ENCODE data around the gene SYNE2. TPM values are rescaled to one million over a fixed set of nuclear protein-coding genes. Genes with fewer than 3 reads are reported as not detected.

Gene SYNE2
- total and polyA plus RNA-seq, 2 donors (not counting 1 experiment from before 2014, with no cell fraction given), result 3.1 to 15.4 TPM

DNA sequence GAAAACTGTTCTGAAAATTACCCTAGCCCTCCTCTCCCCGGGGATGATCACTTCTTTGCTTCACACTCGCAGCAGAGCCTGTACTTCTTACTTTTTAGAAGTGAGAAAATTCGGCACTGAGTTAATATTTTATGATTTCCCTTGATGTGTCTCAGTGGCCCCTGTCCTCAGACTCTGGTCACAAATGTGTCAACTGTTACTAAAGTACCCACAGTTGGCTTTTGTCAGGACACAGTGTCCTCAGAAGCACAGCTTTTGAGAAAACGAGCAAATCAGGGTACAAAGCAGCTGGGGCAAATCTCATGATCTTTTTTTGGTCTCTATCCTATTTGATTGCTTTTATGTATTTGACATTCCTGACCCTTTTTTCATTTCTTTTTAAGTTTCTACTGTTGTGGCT lies 142.5 kb downstream of the SYNE2 start:
- H2AFZ ChIP-seq (ENCODE audit: low read length), result no peak overlapping the region
- no peaks in the 10 kb centered on the region for H3K27me3 ChIP-seq (ENCODE audit: control insufficient read depth, insufficient read depth, low read length)
- H3K4me2 ChIP-seq (ENCODE audit: extremely low read depth, insufficient read depth, low read length), result no peak overlapping the region
- H3K27ac ChIP-seq (ENCODE audit: insufficient read depth, low read length), result no peak overlapping the region
- no peaks in the 10 kb centered on the region for H4K20me1 ChIP-seq (ENCODE audit: control insufficient read depth, extremely low read depth, insufficient read depth, low read length)
- DNase-seq (ENCODE audit: low read depth in 2 of 2), result no peak
- no peaks in the 10 kb centered on the region for H3K79me2 ChIP-seq (ENCODE audit: control insufficient read depth, insufficient read depth, low read length)
- no peak overlapping the region for H3K4me3 ChIP-seq (replicated peaks in 1 of 4; ENCODE audit: control extremely low read depth in 1 of 4, insufficient read depth in 1 of 4, low read depth in 3 of 4, low read length in 4 of 4)
- no peak overlapping the region for H3K9ac ChIP-seq (ENCODE audit: insufficient read depth, low read length)
- no peaks in the 10 kb centered on the region for H3K36me3 ChIP-seq (ENCODE audit: control insufficient read depth, insufficient read depth, low read length)
- no peak for TF ChIP-seq EZH2 (IDR thresholded peaks at IDR 0.05; ENCODE audit: low read length, missing control alignments)
- no peaks in the 10 kb centered on the region for H3K4me1 ChIP-seq (ENCODE audit: control insufficient read depth, extremely low read depth, insufficient read depth, low read length)
- no peaks in the 10 kb centered on the region for H3K9me3 ChIP-seq (ENCODE audit: control insufficient read depth, insufficient read depth, low read depth, low read length)

DNA sequence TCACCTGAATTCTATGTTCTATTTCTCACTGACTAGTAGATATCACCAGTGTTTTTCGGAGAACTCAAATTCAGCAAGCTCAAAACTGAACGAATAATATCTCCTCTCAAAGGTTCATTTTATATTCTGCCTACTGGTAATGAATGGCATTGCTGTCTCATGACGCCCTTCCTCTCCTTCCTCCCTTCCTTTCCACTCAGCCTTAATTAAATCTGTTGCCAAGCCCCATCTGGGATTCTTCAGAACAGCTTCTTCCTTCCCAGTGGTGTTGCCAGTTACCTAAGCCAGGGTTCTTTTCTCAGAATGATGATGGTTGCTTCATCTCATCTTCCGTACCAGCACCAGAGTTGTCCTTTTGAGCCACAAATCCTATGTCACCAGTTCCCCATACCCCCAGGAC lies 143.2 kb downstream of the SYNE2 start:
- DNase-seq (ENCODE audit: low read depth in 2 of 2), result no peak
- Histone ChIP-seq H2AFZ (ENCODE audit: low read length) (no peak overlapping the region), H3K9ac (ENCODE audit: insufficient read depth, low read length) (no peak overlapping the region), H3K79me2 (ENCODE audit: control insufficient read depth, insufficient read depth, low read length) (no peaks in the 10 kb centered on the region), H3K4me2 (ENCODE audit: extremely low read depth, insufficient read depth, low read length) (no peak overlapping the region), H3K36me3 (ENCODE audit: control insufficient read depth, insufficient read depth, low read length) (no peaks in the 10 kb centered on the region), H3K27ac (ENCODE audit: insufficient read depth, low read length) (no peak overlapping the region), H4K20me1 (ENCODE audit: control insufficient read depth, extremely low read depth, insufficient read depth, low read length) (no peaks in the 10 kb centered on the region), H3K27me3 (ENCODE audit: control insufficient read depth, insufficient read depth, low read length) (no peaks in the 10 kb centered on the region), H3K4me3 (replicated peaks in 1 of 4; ENCODE audit: control extremely low read depth in 1 of 4, insufficient read depth in 1 of 4, low read depth in 3 of 4, low read length in 4 of 4) (no peak overlapping the region), H3K9me3 (ENCODE audit: control insufficient read depth, insufficient read depth, low read depth, low read length) (no peaks in the 10 kb centered on the region), H3K4me1 (ENCODE audit: control insufficient read depth, extremely low read depth, insufficient read depth, low read length) (no peaks in the 10 kb centered on the region)
- no peak for TF ChIP-seq EZH2 (IDR thresholded peaks at IDR 0.05; ENCODE audit: low read length, missing control alignments)
- TF ChIP-seq, protein P1, sequence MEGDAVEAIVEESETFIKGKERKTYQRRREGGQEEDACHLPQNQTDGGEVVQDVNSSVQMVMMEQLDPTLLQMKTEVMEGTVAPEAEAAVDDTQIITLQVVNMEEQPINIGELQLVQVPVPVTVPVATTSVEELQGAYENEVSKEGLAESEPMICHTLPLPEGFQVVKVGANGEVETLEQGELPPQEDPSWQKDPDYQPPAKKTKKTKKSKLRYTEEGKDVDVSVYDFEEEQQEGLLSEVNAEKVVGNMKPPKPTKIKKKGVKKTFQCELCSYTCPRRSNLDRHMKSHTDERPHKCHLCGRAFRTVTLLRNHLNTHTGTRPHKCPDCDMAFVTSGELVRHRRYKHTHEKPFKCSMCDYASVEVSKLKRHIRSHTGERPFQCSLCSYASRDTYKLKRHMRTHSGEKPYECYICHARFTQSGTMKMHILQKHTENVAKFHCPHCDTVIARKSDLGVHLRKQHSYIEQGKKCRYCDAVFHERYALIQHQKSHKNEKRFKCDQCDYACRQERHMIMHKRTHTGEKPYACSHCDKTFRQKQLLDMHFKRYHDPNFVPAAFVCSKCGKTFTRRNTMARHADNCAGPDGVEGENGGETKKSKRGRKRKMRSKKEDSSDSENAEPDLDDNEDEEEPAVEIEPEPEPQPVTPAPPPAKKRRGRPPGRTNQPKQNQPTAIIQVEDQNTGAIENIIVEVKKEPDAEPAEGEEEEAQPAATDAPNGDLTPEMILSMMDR (conservative IDR thresholded peaks at IDR 0.05 in 1 of 2, IDR thresholded peaks at IDR 0.05 in 1 of 2; ENCODE audit: low read depth in 1 of 2, low read length in 2 of 2), result no peak

DNA sequence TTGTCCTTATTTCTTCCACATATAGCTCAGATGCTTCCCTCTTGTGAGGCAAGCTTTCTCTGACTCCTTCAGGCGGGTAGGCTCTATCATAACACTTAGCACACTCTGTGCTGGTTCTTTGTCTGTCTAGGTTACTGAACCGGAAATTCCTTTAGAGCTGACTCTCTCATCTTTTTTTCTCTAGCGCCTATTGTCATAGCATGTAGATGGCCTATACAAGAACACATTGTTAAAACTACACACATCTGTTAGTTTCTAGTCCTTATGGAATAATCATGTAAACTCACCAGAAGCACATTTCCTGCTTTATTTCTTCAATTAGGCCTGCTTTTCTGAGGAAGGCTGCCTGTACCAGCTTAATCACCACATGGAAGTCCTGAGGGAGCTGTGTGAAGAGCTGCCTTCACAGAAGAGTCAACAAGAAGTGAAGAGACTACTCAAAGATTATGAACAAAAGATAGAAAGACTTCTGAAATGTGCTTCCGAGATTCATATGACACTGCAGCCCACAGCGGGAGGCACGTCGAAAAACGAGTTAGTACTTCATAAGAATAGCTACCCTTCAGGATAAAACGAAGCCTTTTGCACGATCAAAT lies 143.9 kb downstream of the SYNE2 start:
- Histone ChIP-seq H3K4me3 (replicated peaks in 1 of 4; ENCODE audit: control extremely low read depth in 1 of 4, insufficient read depth in 1 of 4, low read depth in 3 of 4, low read length in 4 of 4) (no peak overlapping the region), H3K79me2 (ENCODE audit: control insufficient read depth, insufficient read depth, low read length) (no peaks in the 10 kb centered on the region), H4K20me1 (ENCODE audit: control insufficient read depth, extremely low read depth, insufficient read depth, low read length) (no peaks in the 10 kb centered on the region), H3K27ac (ENCODE audit: insufficient read depth, low read length) (no peak overlapping the region), H3K4me1 (ENCODE audit: control insufficient read depth, extremely low read depth, insufficient read depth, low read length) (no peaks in the 10 kb centered on the region), H3K9ac (ENCODE audit: insufficient read depth, low read length) (no peak overlapping the region), H3K9me3 (ENCODE audit: control insufficient read depth, insufficient read depth, low read depth, low read length) (no peaks in the 10 kb centered on the region), H2AFZ (ENCODE audit: low read length) (no peak overlapping the region), H3K4me2 (ENCODE audit: extremely low read depth, insufficient read depth, low read length) (no peak overlapping the region), H3K36me3 (ENCODE audit: control insufficient read depth, insufficient read depth, low read length) (no peaks in the 10 kb centered on the region), H3K27me3 (ENCODE audit: control insufficient read depth, insufficient read depth, low read length) (no peaks in the 10 kb centered on the region)
- DNase-seq (ENCODE audit: low read depth in 2 of 2), result peak in 1 of 2 donors; percentile 38
- no peak for TF ChIP-seq EZH2 (IDR thresholded peaks at IDR 0.05; ENCODE audit: low read length, missing control alignments)
- TF ChIP-seq, protein P1 (conservative IDR thresholded peaks at IDR 0.05 in 1 of 2, IDR thresholded peaks at IDR 0.05 in 1 of 2; ENCODE audit: low read depth in 1 of 2, low read length in 2 of 2), result no peak

All from fibroblast of lung (primary cell).